ENCODE measurements around the gene PAK4. TPM values are rescaled to one million over a fixed set of nuclear protein-coding genes. Genes with fewer than 3 reads are reported as not detected.

Gene PAK4
- total RNA-seq, 1 experiment from 2014 or later = 69.8 TPM

- no peak overlapping the region for H3K4me3 Mint-ChIP-seq
- H3K27ac Mint-ChIP-seq = no peak overlapping the region
- no peak for DNase-seq (ENCODE audit: low spot score)
- no peaks in the 10 kb centered on the region for H3K36me3 Mint-ChIP-seq
- CTCF ChIA-PET = no interaction called here
- H3K27me3 Mint-ChIP-seq (ENCODE audit: low read depth) = peaks cover 24% of the 10 kb centered on the region
- no peaks in the 10 kb centered on the region for H3K9me3 Mint-ChIP-seq
- no peaks in the 10 kb centered on the region for H3K4me1 Mint-ChIP-seq
- POLR2A ChIA-PET = no interaction called here
- no peak for ATAC-seq
- TF ChIP-seq TEAD1 (CRISPR knock-in tag; IDR thresholded peaks at IDR 0.05) = no peak
- no peak for TF ChIP-seq ETV6 (CRISPR knock-in tag; IDR thresholded peaks at IDR 0.05)
- no peak for TF ChIP-seq FOXJ3 (CRISPR knock-in tag; IDR thresholded peaks at IDR 0.05; ENCODE audit: borderline replicate concordance)
- TF ChIP-seq ZNF317 (CRISPR knock-in tag; IDR thresholded peaks at IDR 0.05; ENCODE audit: borderline replicate concordance, low read depth) = no peak
- no peak for TF ChIP-seq KAT7 (CRISPR knock-in tag; IDR thresholded peaks at IDR 0.05; ENCODE audit: borderline replicate concordance)
- no peak for TF ChIP-seq ZNF232 (CRISPR knock-in tag; IDR thresholded peaks at IDR 0.05)
- no peak for TF ChIP-seq FOXP4 (CRISPR knock-in tag; IDR thresholded peaks at IDR 0.05)
- TF ChIP-seq ZSCAN18 (CRISPR knock-in tag; IDR thresholded peaks at IDR 0.05) = no peak
- TF ChIP-seq SMAD4 (CRISPR knock-in tag; IDR thresholded peaks at IDR 0.05) = no peak
- TF ChIP-seq, protein P1, sequence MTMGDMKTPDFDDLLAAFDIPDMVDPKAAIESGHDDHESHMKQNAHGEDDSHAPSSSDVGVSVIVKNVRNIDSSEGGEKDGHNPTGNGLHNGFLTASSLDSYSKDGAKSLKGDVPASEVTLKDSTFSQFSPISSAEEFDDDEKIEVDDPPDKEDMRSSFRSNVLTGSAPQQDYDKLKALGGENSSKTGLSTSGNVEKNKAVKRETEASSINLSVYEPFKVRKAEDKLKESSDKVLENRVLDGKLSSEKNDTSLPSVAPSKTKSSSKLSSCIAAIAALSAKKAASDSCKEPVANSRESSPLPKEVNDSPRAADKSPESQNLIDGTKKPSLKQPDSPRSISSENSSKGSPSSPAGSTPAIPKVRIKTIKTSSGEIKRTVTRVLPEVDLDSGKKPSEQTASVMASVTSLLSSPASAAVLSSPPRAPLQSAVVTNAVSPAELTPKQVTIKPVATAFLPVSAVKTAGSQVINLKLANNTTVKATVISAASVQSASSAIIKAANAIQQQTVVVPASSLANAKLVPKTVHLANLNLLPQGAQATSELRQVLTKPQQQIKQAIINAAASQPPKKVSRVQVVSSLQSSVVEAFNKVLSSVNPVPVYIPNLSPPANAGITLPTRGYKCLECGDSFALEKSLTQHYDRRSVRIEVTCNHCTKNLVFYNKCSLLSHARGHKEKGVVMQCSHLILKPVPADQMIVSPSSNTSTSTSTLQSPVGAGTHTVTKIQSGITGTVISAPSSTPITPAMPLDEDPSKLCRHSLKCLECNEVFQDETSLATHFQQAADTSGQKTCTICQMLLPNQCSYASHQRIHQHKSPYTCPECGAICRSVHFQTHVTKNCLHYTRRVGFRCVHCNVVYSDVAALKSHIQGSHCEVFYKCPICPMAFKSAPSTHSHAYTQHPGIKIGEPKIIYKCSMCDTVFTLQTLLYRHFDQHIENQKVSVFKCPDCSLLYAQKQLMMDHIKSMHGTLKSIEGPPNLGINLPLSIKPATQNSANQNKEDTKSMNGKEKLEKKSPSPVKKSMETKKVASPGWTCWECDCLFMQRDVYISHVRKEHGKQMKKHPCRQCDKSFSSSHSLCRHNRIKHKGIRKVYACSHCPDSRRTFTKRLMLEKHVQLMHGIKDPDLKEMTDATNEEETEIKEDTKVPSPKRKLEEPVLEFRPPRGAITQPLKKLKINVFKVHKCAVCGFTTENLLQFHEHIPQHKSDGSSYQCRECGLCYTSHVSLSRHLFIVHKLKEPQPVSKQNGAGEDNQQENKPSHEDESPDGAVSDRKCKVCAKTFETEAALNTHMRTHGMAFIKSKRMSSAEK (CRISPR knock-in tag; IDR thresholded peaks at IDR 0.05; ENCODE audit: borderline replicate concordance) = no peak
- no peak for TF ChIP-seq PREB (CRISPR knock-in tag; IDR thresholded peaks at IDR 0.05; ENCODE audit: borderline replicate concordance)
- no peak for TF ChIP-seq PRRX2 (CRISPR knock-in tag; IDR thresholded peaks at IDR 0.05)
- no peak for TF ChIP-seq USF2 (CRISPR knock-in tag; IDR thresholded peaks at IDR 0.05)
- no peak for TF ChIP-seq ZNF219 (CRISPR knock-in tag; IDR thresholded peaks at IDR 0.05; ENCODE audit: borderline replicate concordance)
- TF ChIP-seq ZNF263 (CRISPR knock-in tag; IDR thresholded peaks at IDR 0.05; ENCODE audit: low read depth) = no peak
- TF ChIP-seq, protein P2, sequence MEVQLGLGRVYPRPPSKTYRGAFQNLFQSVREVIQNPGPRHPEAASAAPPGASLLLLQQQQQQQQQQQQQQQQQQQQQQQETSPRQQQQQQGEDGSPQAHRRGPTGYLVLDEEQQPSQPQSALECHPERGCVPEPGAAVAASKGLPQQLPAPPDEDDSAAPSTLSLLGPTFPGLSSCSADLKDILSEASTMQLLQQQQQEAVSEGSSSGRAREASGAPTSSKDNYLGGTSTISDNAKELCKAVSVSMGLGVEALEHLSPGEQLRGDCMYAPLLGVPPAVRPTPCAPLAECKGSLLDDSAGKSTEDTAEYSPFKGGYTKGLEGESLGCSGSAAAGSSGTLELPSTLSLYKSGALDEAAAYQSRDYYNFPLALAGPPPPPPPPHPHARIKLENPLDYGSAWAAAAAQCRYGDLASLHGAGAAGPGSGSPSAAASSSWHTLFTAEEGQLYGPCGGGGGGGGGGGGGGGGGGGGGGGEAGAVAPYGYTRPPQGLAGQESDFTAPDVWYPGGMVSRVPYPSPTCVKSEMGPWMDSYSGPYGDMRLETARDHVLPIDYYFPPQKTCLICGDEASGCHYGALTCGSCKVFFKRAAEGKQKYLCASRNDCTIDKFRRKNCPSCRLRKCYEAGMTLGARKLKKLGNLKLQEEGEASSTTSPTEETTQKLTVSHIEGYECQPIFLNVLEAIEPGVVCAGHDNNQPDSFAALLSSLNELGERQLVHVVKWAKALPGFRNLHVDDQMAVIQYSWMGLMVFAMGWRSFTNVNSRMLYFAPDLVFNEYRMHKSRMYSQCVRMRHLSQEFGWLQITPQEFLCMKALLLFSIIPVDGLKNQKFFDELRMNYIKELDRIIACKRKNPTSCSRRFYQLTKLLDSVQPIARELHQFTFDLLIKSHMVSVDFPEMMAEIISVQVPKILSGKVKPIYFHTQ (CRISPR knock-in tag; IDR thresholded peaks at IDR 0.05) = no peak
- no peak for TF ChIP-seq ZNF416 (CRISPR knock-in tag; IDR thresholded peaks at IDR 0.05)
- no peak for TF ChIP-seq PRDM15 (CRISPR knock-in tag; IDR thresholded peaks at IDR 0.05)
Measured at GRCh38 chr19:39208175-39208795, 82.7 kb downstream of the PAK4 start.
